ENCODE results near the gene DDX24. TPM values are rescaled to one million over a fixed set of nuclear protein-coding genes. Genes with fewer than 3 reads are reported as not detected.
A peak's percentile ranks its signal among the peaks of the same experiment; 100 is the strongest.
"Not testable (repeated sequence)": the region's sequence is repeated elsewhere in the genome, so short reads cannot be mapped to it uniquely, and the experiment has no call there.

DDX24 gene
- total and polyA plus RNA-seq, 2 experiments from 2014 or later = 127 to 145 TPM

DNA sequence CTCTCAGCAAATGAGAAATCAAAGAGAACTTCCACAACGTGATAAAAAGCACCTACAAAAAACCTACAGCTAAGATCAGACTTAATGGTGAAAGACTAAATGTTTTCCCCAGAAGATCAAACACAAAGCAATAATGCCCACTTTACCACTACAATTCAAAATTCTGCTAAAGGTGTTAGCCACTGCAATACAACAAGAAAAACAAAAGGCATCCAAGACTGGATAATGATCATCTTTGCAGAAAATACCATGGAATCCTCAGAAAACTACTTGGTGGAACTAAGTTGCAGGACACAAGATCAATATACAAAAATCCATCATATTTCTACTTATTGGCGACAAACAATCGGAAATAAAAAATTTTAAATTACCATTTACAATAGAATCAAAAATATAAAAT lies 6.5 kb downstream of the DDX24 start:
- peaks cover 11% of the 10 kb centered on the region for H3K9me3 ChIP-seq (ENCODE audit: low read depth)
- H4K20me1 ChIP-seq (ENCODE audit: insufficient read depth, poor library complexity, severe bottlenecking) = peaks cover 44% of the 10 kb centered on the region
- TF ChIP-seq EZH2phosphoT487 (IDR thresholded peaks at IDR 0.05; ENCODE audit: low read depth, severe bottlenecking, unreplicated experiment) (no peak), EZH2 (IDR thresholded peaks at IDR 0.05; ENCODE audit: borderline replicate concordance) (no peak)
- TF ChIP-seq, protein P1, sequence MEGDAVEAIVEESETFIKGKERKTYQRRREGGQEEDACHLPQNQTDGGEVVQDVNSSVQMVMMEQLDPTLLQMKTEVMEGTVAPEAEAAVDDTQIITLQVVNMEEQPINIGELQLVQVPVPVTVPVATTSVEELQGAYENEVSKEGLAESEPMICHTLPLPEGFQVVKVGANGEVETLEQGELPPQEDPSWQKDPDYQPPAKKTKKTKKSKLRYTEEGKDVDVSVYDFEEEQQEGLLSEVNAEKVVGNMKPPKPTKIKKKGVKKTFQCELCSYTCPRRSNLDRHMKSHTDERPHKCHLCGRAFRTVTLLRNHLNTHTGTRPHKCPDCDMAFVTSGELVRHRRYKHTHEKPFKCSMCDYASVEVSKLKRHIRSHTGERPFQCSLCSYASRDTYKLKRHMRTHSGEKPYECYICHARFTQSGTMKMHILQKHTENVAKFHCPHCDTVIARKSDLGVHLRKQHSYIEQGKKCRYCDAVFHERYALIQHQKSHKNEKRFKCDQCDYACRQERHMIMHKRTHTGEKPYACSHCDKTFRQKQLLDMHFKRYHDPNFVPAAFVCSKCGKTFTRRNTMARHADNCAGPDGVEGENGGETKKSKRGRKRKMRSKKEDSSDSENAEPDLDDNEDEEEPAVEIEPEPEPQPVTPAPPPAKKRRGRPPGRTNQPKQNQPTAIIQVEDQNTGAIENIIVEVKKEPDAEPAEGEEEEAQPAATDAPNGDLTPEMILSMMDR (IDR thresholded peaks at IDR 0.05; ENCODE audit: poor library complexity) = no peak
- H3K4me1 ChIP-seq (ENCODE audit: insufficient read depth) = peaks cover 26% of the 10 kb centered on the region
- no peak for DNase-seq (ENCODE audit: low spot score)
- WGBS (ENCODE audit: low lambda C conversion rate, missing lambda C conversion rate) = 100% methylated on average over 3 of the region's 3 CpGs
- no peaks in the 10 kb centered on the region for H3K36me3 ChIP-seq (replicated peaks; ENCODE audit: insufficient read depth, low read depth)
- no peak overlapping the region for H3K27ac ChIP-seq
- H3K27me3 ChIP-seq = no peaks in the 10 kb centered on the region
- H2AFZ ChIP-seq = no peak overlapping the region
- peaks cover 100% of the 10 kb centered on the region for H3K79me2 ChIP-seq
- H3K4me3 ChIP-seq = no peak overlapping the region
- no peaks in the 10 kb centered on the region for H3K9me2 ChIP-seq (replicated peaks; ENCODE audit: insufficient read depth)
- H3K4me2 ChIP-seq = no peak overlapping the region

DNA sequence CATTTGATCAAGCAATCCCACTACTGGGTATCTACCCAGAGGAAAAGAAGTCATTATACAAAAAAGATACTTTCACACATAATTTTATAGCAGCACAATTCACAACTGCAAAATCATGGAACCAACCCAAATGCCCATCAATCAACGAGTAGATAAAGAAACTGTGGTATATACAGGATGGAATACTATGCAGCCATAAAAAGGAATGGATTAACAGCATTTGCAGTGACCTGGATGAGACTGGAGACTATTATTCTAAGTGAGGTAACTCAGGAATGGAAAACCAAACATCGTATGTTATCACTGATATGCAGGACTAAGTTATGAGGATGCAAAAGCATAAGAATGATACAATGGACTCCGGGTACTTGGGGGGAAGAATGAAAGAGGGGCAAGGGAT lies 8.9 kb downstream of the DDX24 start:
- not testable (repeated sequence) for H3K27ac ChIP-seq; H3K4me1 ChIP-seq (ENCODE audit: insufficient read depth); H3K4me2 ChIP-seq; H3K27me3 ChIP-seq; H3K36me3 ChIP-seq (replicated peaks; ENCODE audit: insufficient read depth, low read depth); H3K9me2 ChIP-seq (replicated peaks; ENCODE audit: insufficient read depth); H3K4me3 ChIP-seq; H2AFZ ChIP-seq; DNase-seq (ENCODE audit: low spot score)
- 97% methylated on average over 3 of the region's 3 CpGs for WGBS (ENCODE audit: low lambda C conversion rate, missing lambda C conversion rate)
- Histone ChIP-seq H4K20me1 (ENCODE audit: insufficient read depth, poor library complexity, severe bottlenecking) (peaks cover 27% of the 10 kb centered on the region), H3K9me3 (ENCODE audit: low read depth) (peaks cover 20% of the 10 kb centered on the region), H3K79me2 (peaks cover 100% of the 10 kb centered on the region)

DNA sequence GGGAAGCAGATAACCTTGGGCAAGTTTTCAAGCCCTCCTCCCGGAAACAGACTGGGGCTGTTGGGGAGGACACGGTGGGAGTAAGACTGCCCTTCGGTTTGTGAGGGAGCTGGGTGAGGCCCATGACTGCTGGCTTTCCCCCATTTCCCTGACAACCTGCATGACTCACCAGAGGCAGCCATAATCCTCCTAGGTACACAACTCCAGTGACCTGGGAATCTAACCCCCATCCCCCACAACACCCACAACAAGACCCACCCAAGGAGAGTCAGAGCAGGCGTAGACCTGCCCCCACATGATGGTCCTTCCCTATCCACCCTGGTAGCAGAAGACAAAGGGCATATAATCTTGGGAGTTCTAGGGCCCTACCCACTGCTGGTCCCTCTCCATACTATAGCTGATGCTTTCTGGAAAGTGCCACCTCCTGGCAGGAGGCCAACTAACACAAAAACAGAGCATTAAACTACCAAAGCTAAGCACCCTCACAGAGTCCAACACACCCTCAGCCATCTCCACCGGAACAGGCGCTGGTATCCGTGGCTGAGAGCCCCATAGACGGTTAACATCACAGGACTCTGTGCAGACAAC lies 14.8 kb downstream of the DDX24 start:
- H3K27me3 ChIP-seq = no peaks in the 10 kb centered on the region
- H3K36me3 ChIP-seq (replicated peaks; ENCODE audit: insufficient read depth, low read depth) = no peaks in the 10 kb centered on the region
- no peak for TF ChIP-seq EZH2 (IDR thresholded peaks at IDR 0.05; ENCODE audit: borderline replicate concordance)
- TF ChIP-seq, protein P1 (IDR thresholded peaks at IDR 0.05; ENCODE audit: poor library complexity) = no peak
- no peak for TF ChIP-seq EZH2phosphoT487 (IDR thresholded peaks at IDR 0.05; ENCODE audit: low read depth, severe bottlenecking, unreplicated experiment)
- peak; percentile 61 for DNase-seq (ENCODE audit: low spot score)
- H3K79me2 ChIP-seq = peaks cover 98% of the 10 kb centered on the region
- 68% methylated on average over 8 of the region's 8 CpGs for WGBS (ENCODE audit: low lambda C conversion rate, missing lambda C conversion rate)
- no peaks in the 10 kb centered on the region for H3K9me2 ChIP-seq (replicated peaks; ENCODE audit: insufficient read depth)
- peak overlapping the region; percentile 93 for H3K27ac ChIP-seq
- H3K9me3 ChIP-seq (ENCODE audit: low read depth) = peaks cover 20% of the 10 kb centered on the region
- no peak overlapping the region for H2AFZ ChIP-seq
- peaks cover 15% of the 10 kb centered on the region for H3K4me1 ChIP-seq (ENCODE audit: insufficient read depth)
- no peak overlapping the region for H3K4me3 ChIP-seq
- H3K4me2 ChIP-seq = peak overlapping the region; percentile 60
- peaks cover 45% of the 10 kb centered on the region for H4K20me1 ChIP-seq (ENCODE audit: insufficient read depth, poor library complexity, severe bottlenecking)

DNA sequence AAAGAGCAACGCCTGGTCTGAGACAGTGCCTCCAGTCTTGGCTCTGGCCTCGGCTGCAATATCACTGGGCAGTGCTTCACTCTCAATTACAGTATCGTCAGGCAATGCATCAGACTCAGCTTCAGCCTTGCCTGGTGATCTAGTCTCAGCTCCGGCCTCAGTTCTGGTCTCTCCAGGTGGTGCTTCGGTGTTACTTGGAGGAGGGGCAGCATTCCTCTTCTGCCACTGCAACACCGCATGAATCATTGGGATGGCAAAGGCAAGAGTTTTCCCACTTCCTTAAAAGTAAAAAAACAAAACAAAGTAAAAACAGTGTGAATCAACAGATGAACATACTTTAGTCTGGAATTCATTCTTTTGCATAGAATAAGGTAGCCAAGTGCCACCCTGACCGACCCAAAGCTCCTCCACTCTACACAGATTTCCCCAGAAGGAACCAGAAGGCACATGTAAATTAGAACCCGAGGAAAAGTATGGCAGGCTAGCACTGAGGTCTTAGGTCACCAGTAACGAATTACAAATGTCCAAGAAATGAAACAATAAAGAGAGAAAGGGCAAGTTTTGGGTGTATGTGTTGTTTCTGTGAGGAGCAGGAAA lies 18.6 kb downstream of the DDX24 start:
- peaks cover 36% of the 10 kb centered on the region for H4K20me1 ChIP-seq (ENCODE audit: insufficient read depth, poor library complexity, severe bottlenecking)
- no peak overlapping the region for H3K4me3 ChIP-seq
- no peak overlapping the region for H3K27ac ChIP-seq
- H3K36me3 ChIP-seq (replicated peaks; ENCODE audit: insufficient read depth, low read depth) = peaks cover 7% of the 10 kb centered on the region
- TF ChIP-seq EZH2phosphoT487 (IDR thresholded peaks at IDR 0.05; ENCODE audit: low read depth, severe bottlenecking, unreplicated experiment) = no peak
- TF ChIP-seq, protein P1 (IDR thresholded peaks at IDR 0.05; ENCODE audit: poor library complexity) = no peak
- TF ChIP-seq EZH2 (IDR thresholded peaks at IDR 0.05; ENCODE audit: borderline replicate concordance) = no peak
- H3K79me2 ChIP-seq = peaks cover 84% of the 10 kb centered on the region
- H3K4me1 ChIP-seq (ENCODE audit: insufficient read depth) = peaks cover 21% of the 10 kb centered on the region
- H2AFZ ChIP-seq = no peak overlapping the region
- 91% methylated on average over 9 of the region's 9 CpGs for WGBS (ENCODE audit: low lambda C conversion rate, missing lambda C conversion rate)
- H3K27me3 ChIP-seq = no peaks in the 10 kb centered on the region
- H3K9me2 ChIP-seq (replicated peaks; ENCODE audit: insufficient read depth) = no peaks in the 10 kb centered on the region
- H3K4me2 ChIP-seq = no peak overlapping the region
- no peaks in the 10 kb centered on the region for H3K9me3 ChIP-seq (ENCODE audit: low read depth)
- no peak for DNase-seq (ENCODE audit: low spot score)
